HCT116 (cell line): Measurements from ENCODE around the gene FSHR. TPM values are rescaled to one million over a fixed set of nuclear protein-coding genes. Genes with fewer than 3 reads are reported as not detected.

Experiments used
- ATAC-seq: fragments of 200-7000 bp; cut with Tn5 transposase; 2 replicates; pipeline ENCODE4 v1.9.1; 2020; ENCODE audit warnings: mild to moderate bottlenecking, moderate library complexity
- BruUV-seq: library from RNA; stranded (reverse); fragments of 400-500 nt; replicated peaks from 2 replicates; lab custom pipeline; 2021; lab: Mats Ljungman, UMichigan
- CTCF ChIA-PET: fragments of 300-600 bp; sonication (Branson Sonifier 250); formaldehyde crosslinking; loops from one replicate; lab custom pipeline; 2021; ENCODE audit warnings: antibody characterized with exemption; lab: Charles Lee
- POLR2A ChIA-PET: fragments of 300-600, 350-600 bp; sonication (Branson Sonifier 250); formaldehyde crosslinking; loops from one replicate; lab custom pipeline; 2021; ENCODE audit warnings: antibody characterized with exemption; lab: Charles Lee
- RAD21 ChIA-PET, 2 experiments: fragments of 300-600 bp; sonication (Branson Sonifier 250); formaldehyde crosslinking; loops; one replicate each; lab custom pipeline; 2023; ENCODE audit warnings: low total read pairs in 2 of 2; ENCODE audit not compliant: uncharacterized antibody in 2 of 2, unreplicated experiment in 2 of 2, low non-redundant PET in 1 of 2; lab: Charles Lee
- DNase-seq: peaks from one replicate; pipeline ENCODE4 v3.0.0-alpha.2; 2010; ENCODE audit warnings: low read depth, low spot score
- H2AFZ ChIP-seq: fragments of 200-600 bp; shearing (Covaris generic), sonication (generic); 2 replicates; pipeline ENCODE4 v1.6.1; 2017; ENCODE audit warnings: low read depth, mixed run types, mixed read lengths, antibody characterized with exemption, low read length; ENCODE audit not compliant: poor library complexity, severe bottlenecking
- H3K27ac ChIP-seq: 2 replicates; pipeline ENCODE4 v1.5.1; 2012; ENCODE audit warnings: low read depth, low read length
- H3K27me3 ChIP-seq: fragments of 200-600 bp; sonication (generic); 2 replicates; pipeline ENCODE4 v1.6.1; 2016; ENCODE audit warnings: mixed run types, low read length, mixed read lengths; ENCODE audit not compliant: insufficient read depth
- H3K36me3 ChIP-seq, 2 experiments: fragments of 200-500 bp in 1 of 2; fragments of 200-600 bp in 1 of 2; sonication (Bioruptor generic) in 1 of 2; sonication (generic) in 1 of 2; 2 replicates each; pipeline versions ENCODE4 v1.5.1 to v1.6.1; 2014 to 2016; ENCODE audit warnings: low read length in 2 of 2, inconsistent platforms in 1 of 2, mixed read lengths in 1 of 2, mixed run types in 1 of 2; ENCODE audit not compliant: insufficient read depth in 2 of 2, control insufficient read depth in 1 of 2
- H3K4me1 ChIP-seq, 2 experiments: fragments of 200-600 bp in 1 of 2; sonication (generic) in 1 of 2; 2 replicates each; pipeline versions ENCODE4 v1.5.1 to v1.6.1; 2012 to 2017; ENCODE audit warnings: low read length in 2 of 2, inconsistent platforms in 1 of 2, mild to moderate bottlenecking in 1 of 2, mixed read lengths in 1 of 2, mixed run types in 1 of 2, moderate library complexity in 1 of 2; ENCODE audit not compliant: insufficient read depth in 2 of 2, control insufficient read depth in 1 of 2
- H3K4me2 ChIP-seq: fragments of 200-600 bp; sonication (generic); 2 replicates; pipeline ENCODE4 v1.6.1; 2017; ENCODE audit warnings: mixed run types, low read length, mixed read lengths
- H3K4me3 ChIP-seq, 2 experiments: fragments of 200-600 bp in 1 of 2; sonication (generic) in 1 of 2; replicated peaks in 1 of 2; 2 replicates each; pipeline ENCODE4 v1.5.1; 2011 to 2016; ENCODE audit warnings: low read length in 2 of 2, control low read depth in 1 of 2, low read depth in 1 of 2, mild to moderate bottlenecking in 1 of 2, mixed read lengths in 1 of 2, mixed run types in 1 of 2
- H3K79me2 ChIP-seq: fragments of 200-600 bp; sonication (generic); 2 replicates; pipeline ENCODE4 v1.6.1; 2017; ENCODE audit warnings: mild to moderate bottlenecking, mixed run types, low read length, moderate library complexity, mixed read lengths; ENCODE audit not compliant: insufficient read depth
- H3K9ac ChIP-seq: fragments of 200-600 bp; sonication (generic); 2 replicates; pipeline ENCODE4 v1.6.1; 2016; ENCODE audit warnings: low read length, mixed read lengths
- H3K9me2 ChIP-seq: fragments of 200-600 bp; sonication (generic), shearing (Covaris generic); 2 replicates; pipeline ENCODE4 v1.6.1; 2017; ENCODE audit warnings: mixed run types, mild to moderate bottlenecking, moderate library complexity; ENCODE audit not compliant: insufficient read depth
- H3K9me3 ChIP-seq, 2 experiments: fragments of 200-500 bp in 1 of 2; fragments of 200-600 bp in 1 of 2; sonication (Bioruptor generic) in 1 of 2; sonication (generic) in 1 of 2; 2 replicates each; pipeline ENCODE4 v1.6.1; 2014 to 2017; ENCODE audit warnings: low read length in 2 of 2, mixed read lengths in 2 of 2, inconsistent platforms in 1 of 2, low read depth in 1 of 2, mild to moderate bottlenecking in 1 of 2, mixed run types in 1 of 2, moderate library complexity in 1 of 2; ENCODE audit not compliant: control insufficient read depth in 1 of 2, insufficient read depth in 1 of 2
- H4K20me1 ChIP-seq: fragments of 200-600 bp; sonication (generic), shearing (Covaris generic); 2 replicates; pipeline ENCODE4 v1.6.1; 2017; ENCODE audit warnings: mixed run types, mild to moderate bottlenecking, moderate library complexity; ENCODE audit not compliant: insufficient read depth
- CBX3 ChIP-seq: IDR thresholded peaks from 2 replicates; pipeline ENCODE4 v1.6.1; 2012; ENCODE audit warnings: low read depth
- CEBPB ChIP-seq: IDR thresholded peaks from 2 replicates; pipeline ENCODE4 v1.6.1; 2012; ENCODE audit warnings: low read depth
- EGR1 ChIP-seq: IDR thresholded peaks from 2 replicates; pipeline ENCODE4 v1.6.1; 2012; ENCODE audit warnings: low read depth
- ELF1 ChIP-seq: IDR thresholded peaks from 2 replicates; pipeline ENCODE4 v1.6.1; 2012; ENCODE audit warnings: low read depth, borderline replicate concordance
- EZH2phosphoT487 ChIP-seq: fragments of 200-600 bp; IDR thresholded peaks from 2 replicates; pipeline ENCODE4 v1.6.1; 2018; ENCODE audit warnings: antibody characterized with exemption, borderline replicate concordance
- FOSL1 ChIP-seq: IDR thresholded peaks from 2 replicates; pipeline ENCODE4 v1.6.1; 2012; ENCODE audit warnings: low read depth
- JUND ChIP-seq: IDR thresholded peaks from 2 replicates; pipeline ENCODE4 v1.6.1; 2012
- POLR2A ChIP-seq: IDR thresholded peaks from 2 replicates; pipeline ENCODE4 v1.7.0; 2011; ENCODE audit warnings: borderline replicate concordance; ENCODE audit not compliant: insufficient read depth, insufficient read length; ENCODE audit errors: extremely low read depth
- POLR2AphosphoS5 ChIP-seq: IDR thresholded peaks from 2 replicates; pipeline ENCODE4 v1.6.1; 2011; ENCODE audit warnings: mild to moderate bottlenecking, low read depth, low read length, moderate library complexity
- SIN3A ChIP-seq: IDR thresholded peaks from 2 replicates; pipeline ENCODE4 v1.6.1; 2012; ENCODE audit warnings: low read depth
- SP1 ChIP-seq: IDR thresholded peaks from 2 replicates; pipeline ENCODE4 v1.6.1; 2012; ENCODE audit warnings: low read depth
- TCF7L2 ChIP-seq: IDR thresholded peaks from 2 replicates; pipeline ENCODE4 v1.7.0; 2011; ENCODE audit warnings: borderline replicate concordance, inconsistent platforms; ENCODE audit not compliant: insufficient read depth, insufficient read length; ENCODE audit errors: extremely low read depth
- YY1 ChIP-seq: IDR thresholded peaks from 2 replicates; pipeline ENCODE4 v1.6.1; 2011; ENCODE audit warnings: low read length, low read depth, moderate library complexity, mild to moderate bottlenecking; ENCODE audit not compliant: insufficient replicate concordance; ENCODE audit errors: extremely low read depth
- ZFX ChIP-seq: fragments of 450-650 bp; IDR thresholded peaks from 2 replicates; pipeline ENCODE4 v1.6.1; 2017
- ZNF274 ChIP-seq: fragments of 200-500 bp; sonication (Bioruptor generic); IDR thresholded peaks from 2 replicates; pipeline ENCODE4 v1.6.1; 2014; ENCODE audit warnings: mild to moderate bottlenecking, low read depth, low read length, inconsistent platforms
- intact Hi-C: fragments of 100-400 bp; cut with micrococcal nuclease; formaldehyde crosslinking; loops from 2 replicates; pipeline ENCODE4 v1.10.0; 2022
- total RNA-seq: library from RNA; stranded (reverse); gene quantifications from one replicate; pipeline ENCODE4 v1.2.1, GENCODE V29; 2021; ENCODE audit not compliant: unreplicated experiment
- TF ChIP-seq, protein P1 (sequence below): IDR thresholded peaks from 2 replicates; pipeline ENCODE4 v1.6.1; 2011; ENCODE audit warnings: mild to moderate bottlenecking, low read length, moderate library complexity; ENCODE audit not compliant: insufficient replicate concordance; ENCODE audit errors: extremely low read depth
- TF ChIP-seq, protein P2 (sequence below), 3 experiments: fragments of 200-600 bp in 1 of 3; sonication (generic) in 1 of 3; IDR thresholded peaks in 2 of 3; conservative IDR thresholded peaks in 1 of 3; 2 replicates each; pipeline ENCODE4 v1.5.1; 2012 to 2017; ENCODE audit warnings: low read depth in 2 of 3, low read length in 2 of 3, antibody characterized with exemption in 1 of 3, borderline replicate concordance in 1 of 3, control low read depth in 1 of 3, mild to moderate bottlenecking in 1 of 3, mixed read lengths in 1 of 3, mixed run types in 1 of 3, moderate library complexity in 1 of 3; ENCODE audit not compliant: insufficient read depth in 1 of 3

Gene FSHR
- total RNA-seq, 1 experiment from 2014 or later: not detected

GRCh38 chr2:48933828-48934497 is 220.4 kb downstream of the FSHR start:
- Histone ChIP-seq H3K4me1 (no peaks in the 10 kb centered on the region), H3K27ac (no peak overlapping the region), H2AFZ (no peak overlapping the region), H3K9me3 (no peaks in the 10 kb centered on the region), H3K9ac (no peak overlapping the region), H3K79me2 (no peaks in the 10 kb centered on the region), H3K9me2 (no peaks in the 10 kb centered on the region), H3K4me2 (no peak overlapping the region), H3K27me3 (peaks cover 3% of the 10 kb centered on the region), H4K20me1 (no peaks in the 10 kb centered on the region), H3K4me3 (no peak overlapping the region), H3K36me3 (no peaks in the 10 kb centered on the region)
- no peak for ATAC-seq
- no peak for TF ChIP-seq EZH2phosphoT487
- no peak for TF ChIP-seq SP1
- no peak for TF ChIP-seq ZNF274
- no peak for TF ChIP-seq CEBPB
- TF ChIP-seq EGR1: no peak
- TF ChIP-seq ZFX: no peak
- no peak for TF ChIP-seq YY1
- TF ChIP-seq ELF1: no peak
- TF ChIP-seq POLR2A: no peak
- no peak for TF ChIP-seq TCF7L2
- TF ChIP-seq, protein P1, sequence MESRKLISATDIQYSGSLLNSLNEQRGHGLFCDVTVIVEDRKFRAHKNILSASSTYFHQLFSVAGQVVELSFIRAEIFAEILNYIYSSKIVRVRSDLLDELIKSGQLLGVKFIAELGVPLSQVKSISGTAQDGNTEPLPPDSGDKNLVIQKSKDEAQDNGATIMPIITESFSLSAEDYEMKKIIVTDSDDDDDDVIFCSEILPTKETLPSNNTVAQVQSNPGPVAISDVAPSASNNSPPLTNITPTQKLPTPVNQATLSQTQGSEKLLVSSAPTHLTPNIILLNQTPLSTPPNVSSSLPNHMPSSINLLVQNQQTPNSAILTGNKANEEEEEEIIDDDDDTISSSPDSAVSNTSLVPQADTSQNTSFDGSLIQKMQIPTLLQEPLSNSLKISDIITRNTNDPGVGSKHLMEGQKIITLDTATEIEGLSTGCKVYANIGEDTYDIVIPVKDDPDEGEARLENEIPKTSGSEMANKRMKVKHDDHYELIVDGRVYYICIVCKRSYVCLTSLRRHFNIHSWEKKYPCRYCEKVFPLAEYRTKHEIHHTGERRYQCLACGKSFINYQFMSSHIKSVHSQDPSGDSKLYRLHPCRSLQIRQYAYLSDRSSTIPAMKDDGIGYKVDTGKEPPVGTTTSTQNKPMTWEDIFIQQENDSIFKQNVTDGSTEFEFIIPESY: no peak
- no peak for TF ChIP-seq CBX3
- no peak for TF ChIP-seq SIN3A
- no peak for TF ChIP-seq JUND
- TF ChIP-seq POLR2AphosphoS5: no peak
- TF ChIP-seq, protein P2, sequence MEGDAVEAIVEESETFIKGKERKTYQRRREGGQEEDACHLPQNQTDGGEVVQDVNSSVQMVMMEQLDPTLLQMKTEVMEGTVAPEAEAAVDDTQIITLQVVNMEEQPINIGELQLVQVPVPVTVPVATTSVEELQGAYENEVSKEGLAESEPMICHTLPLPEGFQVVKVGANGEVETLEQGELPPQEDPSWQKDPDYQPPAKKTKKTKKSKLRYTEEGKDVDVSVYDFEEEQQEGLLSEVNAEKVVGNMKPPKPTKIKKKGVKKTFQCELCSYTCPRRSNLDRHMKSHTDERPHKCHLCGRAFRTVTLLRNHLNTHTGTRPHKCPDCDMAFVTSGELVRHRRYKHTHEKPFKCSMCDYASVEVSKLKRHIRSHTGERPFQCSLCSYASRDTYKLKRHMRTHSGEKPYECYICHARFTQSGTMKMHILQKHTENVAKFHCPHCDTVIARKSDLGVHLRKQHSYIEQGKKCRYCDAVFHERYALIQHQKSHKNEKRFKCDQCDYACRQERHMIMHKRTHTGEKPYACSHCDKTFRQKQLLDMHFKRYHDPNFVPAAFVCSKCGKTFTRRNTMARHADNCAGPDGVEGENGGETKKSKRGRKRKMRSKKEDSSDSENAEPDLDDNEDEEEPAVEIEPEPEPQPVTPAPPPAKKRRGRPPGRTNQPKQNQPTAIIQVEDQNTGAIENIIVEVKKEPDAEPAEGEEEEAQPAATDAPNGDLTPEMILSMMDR (IDR thresholded peaks at IDR 0.05 in 2 of 3, conservative IDR thresholded peaks at IDR 0.05 in 1 of 3; ENCODE audit: borderline replicate concordance in 1 of 3, insufficient read depth in 1 of 3, low read depth in 2 of 3, low read length in 2 of 3): no peak
- no peak for TF ChIP-seq FOSL1
- no peak for DNase-seq
- ChIA-PET RAD21 (no interaction called here), CTCF (no interaction called here), POLR2A (no interaction called here)
- BruUV-seq: no TSS peak
- intact Hi-C loops: no loop called here
